ENCODE results near the gene FIG4.
"Not testable (repeated sequence)": the region's sequence is repeated elsewhere in the genome, so short reads cannot be mapped to it uniquely, and the experiment has no call there.

The FIG4 gene

DNA sequence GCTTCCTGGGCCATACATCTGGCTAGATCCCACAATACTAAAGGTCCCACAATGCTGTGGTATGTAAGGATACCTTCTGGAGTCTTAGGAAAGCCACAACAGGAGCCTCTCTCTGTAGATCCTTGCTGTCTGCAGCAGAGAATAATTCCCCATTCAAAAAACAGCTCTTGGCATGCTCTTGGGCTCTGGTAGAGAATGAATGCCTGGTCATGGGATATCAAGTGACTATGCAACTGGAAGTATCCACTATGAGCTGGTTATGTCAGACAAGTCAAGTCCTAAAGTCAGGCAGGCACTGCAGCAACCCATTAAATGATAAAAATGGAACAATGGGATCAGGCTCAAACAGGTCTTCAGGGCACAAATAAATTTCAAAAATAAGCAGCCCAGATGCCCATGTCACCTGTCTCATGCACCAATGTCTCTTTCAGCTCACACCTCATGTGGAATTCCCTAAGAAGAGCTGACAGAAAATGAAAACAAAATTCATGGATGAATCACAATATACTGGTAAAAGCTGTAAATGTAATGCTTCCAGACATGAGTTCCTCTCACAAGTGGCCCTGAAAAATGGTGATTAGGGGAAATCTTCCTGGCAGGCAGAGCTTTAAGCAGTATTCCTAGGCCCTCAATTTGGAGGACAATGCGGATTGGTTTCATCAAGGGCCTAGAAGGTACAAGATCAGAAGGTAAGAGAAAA, 4.4 kb upstream of the FIG4 start:
- Histone ChIP-seq H3K27me3 (ENCODE audit: low read depth) (peaks cover 8% of the 10 kb centered on the region; the same call in 1 of the 2 replicates), H3K4me3 (no peak overlapping the region), H3K4me1 (no peaks in the 10 kb centered on the region), H3K36me3 (replicated peaks) (no peaks in the 10 kb centered on the region), H3K9me3 (no peaks in the 10 kb centered on the region)
- no peak for DNase-seq (ENCODE audit: low spot score in 2 of 2)
- in situ Hi-C loops (cut with MboI; ENCODE audit: low sequenced_read_pairs), result no loop called here

DNA sequence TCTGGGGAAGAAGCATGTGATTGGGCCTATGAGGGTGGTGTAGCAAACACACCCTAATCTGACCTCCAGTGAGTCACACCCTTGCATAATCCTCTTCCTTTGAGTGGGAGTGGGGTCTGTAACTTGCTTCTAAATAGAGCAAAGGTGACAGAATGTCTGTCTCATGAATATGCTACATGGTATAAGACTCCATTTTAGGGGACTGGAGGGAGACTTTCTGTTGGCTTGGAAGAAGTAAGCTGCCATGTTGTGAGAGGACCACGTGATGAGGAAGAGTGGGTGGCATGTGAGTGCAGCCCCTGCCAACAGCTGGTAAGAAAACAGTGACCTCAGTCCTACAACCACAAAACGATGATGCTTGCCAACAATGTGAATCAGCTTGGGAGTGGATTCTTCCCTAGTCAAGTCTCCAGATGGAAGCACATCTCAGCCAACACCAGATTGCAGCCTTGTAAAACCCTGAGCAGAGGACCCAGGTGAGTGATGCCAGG, 3.8 kb upstream of the FIG4 start:
- no peak for DNase-seq (ENCODE audit: low spot score in 2 of 2)
- in situ Hi-C loops (cut with MboI; ENCODE audit: low sequenced_read_pairs), result no loop called here
- no peaks in the 10 kb centered on the region for H3K9me3 ChIP-seq

DNA sequence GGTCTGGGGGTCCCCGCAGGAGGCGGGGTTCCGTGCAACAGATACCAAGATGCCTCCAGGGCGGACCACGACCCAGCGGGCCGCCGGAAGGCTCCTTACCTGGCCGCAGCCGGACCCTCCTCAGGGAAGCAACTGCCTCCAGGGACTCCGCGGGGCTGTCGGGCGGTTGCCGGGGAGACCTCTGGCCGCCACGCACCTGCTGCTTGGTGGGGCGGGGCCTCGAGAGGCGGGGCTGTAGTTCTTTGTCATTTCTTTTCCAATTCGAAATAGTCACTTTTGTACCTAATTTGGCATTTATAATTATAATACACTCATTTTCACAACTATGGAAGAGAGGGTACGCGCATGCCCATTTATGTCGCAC, 741 bp upstream of the FIG4 start:
- Histone ChIP-seq H3K4me3 (peak overlapping the region; percentile 84), H3K36me3 (replicated peaks) (no peaks in the 10 kb centered on the region), H3K27me3 (ENCODE audit: low read depth) (peaks cover 8% of the 10 kb centered on the region; the same call in 1 of the 2 replicates), H3K4me1 (no peaks in the 10 kb centered on the region), H3K9me3 (no peaks in the 10 kb centered on the region)
- in situ Hi-C loops (cut with MboI; ENCODE audit: low sequenced_read_pairs), result no loop called here
- peak; percentile 37 to 80 for DNase-seq (ENCODE audit: low spot score in 2 of 2)

More for the DNA sequence above, 3.8 kb upstream of the FIG4 start:
- Histone ChIP-seq H3K4me1 (no peaks in the 10 kb centered on the region), H3K4me3 (no peak overlapping the region), H3K27me3 (ENCODE audit: low read depth) (peaks cover 8% of the 10 kb centered on the region; the same call in 1 of the 2 replicates), H3K36me3 (replicated peaks) (no peaks in the 10 kb centered on the region)

DNA sequence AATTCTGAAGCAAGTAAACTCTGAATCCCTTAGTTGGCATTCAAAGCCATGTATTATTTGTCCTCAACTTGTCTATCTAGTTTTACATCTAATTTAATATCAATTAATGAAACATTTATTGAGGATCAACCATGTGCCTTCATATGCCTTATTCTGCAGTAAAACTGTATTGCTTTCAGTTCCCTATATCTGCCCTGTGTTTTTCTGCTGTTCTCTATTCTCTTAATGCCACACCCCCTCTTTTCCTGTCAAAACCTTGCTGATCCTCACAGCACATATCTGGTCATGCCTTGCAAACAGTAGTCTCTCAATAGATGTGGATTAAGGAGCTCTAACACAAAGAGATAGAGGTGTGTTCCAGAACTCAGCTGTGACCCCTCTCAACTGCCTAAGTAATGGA, 2.0 kb downstream of the FIG4 start:
- in situ Hi-C loops (cut with MboI; ENCODE audit: low sequenced_read_pairs), result no loop called here
- Histone ChIP-seq H3K9me3 (no peaks in the 10 kb centered on the region), H3K36me3 (replicated peaks) (no peaks in the 10 kb centered on the region), H3K4me3 (no peak overlapping the region), H3K27me3 (ENCODE audit: low read depth) (peaks cover 8% of the 10 kb centered on the region; the same call in 1 of the 2 replicates), H3K4me1 (no peaks in the 10 kb centered on the region)
- DNase-seq (ENCODE audit: low spot score in 2 of 2), result no peak

DNA sequence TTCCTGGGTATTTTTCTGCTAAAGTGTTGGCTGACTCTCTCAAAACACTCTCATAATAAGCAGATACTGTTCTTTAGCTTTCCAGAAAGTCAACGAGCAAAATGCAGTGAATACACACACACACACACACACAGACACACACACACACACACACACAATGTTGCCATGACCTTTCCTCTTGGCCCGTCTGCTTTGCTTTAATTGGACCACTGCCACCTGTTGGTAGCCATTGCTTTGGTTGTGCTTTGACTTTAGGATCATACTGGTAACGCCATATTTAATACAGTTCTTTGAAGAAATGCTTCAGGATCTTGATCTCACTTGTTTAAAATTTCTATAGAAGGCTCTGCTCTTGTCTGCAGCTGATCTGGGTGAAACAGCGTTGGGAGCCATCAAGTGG, 4.4 kb downstream of the FIG4 start:
- H3K4me1 ChIP-seq, result no peaks in the 10 kb centered on the region
- DNase-seq (ENCODE audit: low spot score in 2 of 2), result peak in 1 of 2 experiments; percentile 29
- no peaks in the 10 kb centered on the region for H3K9me3 ChIP-seq
- no peak overlapping the region for H3K4me3 ChIP-seq
- H3K36me3 ChIP-seq (replicated peaks), result no peaks in the 10 kb centered on the region
- no peaks in the 10 kb centered on the region for H3K27me3 ChIP-seq (ENCODE audit: low read depth)
- in situ Hi-C loops (cut with MboI; ENCODE audit: low sequenced_read_pairs), result no loop called here

DNA sequence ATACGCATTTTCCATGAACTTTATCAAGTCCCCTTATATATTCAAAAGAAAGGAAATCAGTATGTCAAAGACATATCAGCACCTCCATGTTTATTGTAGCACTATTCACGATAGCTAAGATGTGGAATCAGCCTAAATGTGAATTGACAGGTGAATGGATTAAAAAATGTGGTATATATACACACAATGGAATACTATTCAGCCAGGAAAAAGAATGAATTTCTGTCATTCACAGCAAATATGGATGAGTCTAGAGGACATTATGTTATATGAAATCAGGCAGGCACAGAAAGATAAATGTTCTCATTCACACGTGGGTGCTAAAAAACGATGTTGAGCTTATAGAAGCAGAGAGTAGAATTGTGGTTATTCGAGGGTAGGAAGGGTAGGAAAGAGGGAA, 5.3 kb downstream of the FIG4 start:
- no peaks in the 10 kb centered on the region for H3K9me3 ChIP-seq
- in situ Hi-C loops (cut with MboI; ENCODE audit: low sequenced_read_pairs), result no loop called here
- DNase-seq (ENCODE audit: low spot score in 2 of 2), result no peak

DNA sequence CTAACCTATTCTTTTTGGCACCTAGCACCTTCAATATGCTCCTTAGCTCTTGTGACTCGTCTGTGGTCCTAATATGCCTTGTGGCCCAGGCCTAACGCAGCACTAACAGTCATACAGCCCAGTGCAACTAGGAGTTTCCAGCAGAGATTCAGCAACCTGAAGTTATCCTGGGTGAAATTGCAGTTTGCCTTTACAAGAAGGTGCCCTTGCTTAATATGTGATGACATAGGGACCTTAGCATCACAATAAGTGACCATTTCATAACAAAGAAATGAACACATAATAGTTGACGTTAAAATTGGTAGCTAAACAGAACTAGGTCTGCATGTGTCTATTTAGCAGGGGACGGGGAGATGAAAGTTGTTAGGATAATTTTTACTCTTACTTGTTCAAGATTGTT, 10.1 kb downstream of the FIG4 start:
- no peaks in the 10 kb centered on the region for H3K9me3 ChIP-seq
- no peaks in the 10 kb centered on the region for H3K27me3 ChIP-seq (ENCODE audit: low read depth)
- in situ Hi-C loops (cut with MboI; ENCODE audit: low sequenced_read_pairs), result loop anchor here (10.0 to 25.0 kb wide), 2 partner anchors 344 to 686 kb away; no protein-coding TSS in a partner anchor
- H3K4me3 ChIP-seq, result no peak overlapping the region
- peaks cover 20% of the 10 kb centered on the region for H3K4me1 ChIP-seq
- DNase-seq (ENCODE audit: low spot score in 2 of 2), result peak in 1 of 2 experiments; percentile 28
- no peaks in the 10 kb centered on the region for H3K36me3 ChIP-seq (replicated peaks)

More for the DNA sequence above, 5.3 kb downstream of the FIG4 start:
- H3K4me3 ChIP-seq, result no peak overlapping the region
- no peaks in the 10 kb centered on the region for H3K27me3 ChIP-seq (ENCODE audit: low read depth)
- peaks cover 8% of the 10 kb centered on the region for H3K4me1 ChIP-seq
- H3K36me3 ChIP-seq (replicated peaks), result no peaks in the 10 kb centered on the region

DNA sequence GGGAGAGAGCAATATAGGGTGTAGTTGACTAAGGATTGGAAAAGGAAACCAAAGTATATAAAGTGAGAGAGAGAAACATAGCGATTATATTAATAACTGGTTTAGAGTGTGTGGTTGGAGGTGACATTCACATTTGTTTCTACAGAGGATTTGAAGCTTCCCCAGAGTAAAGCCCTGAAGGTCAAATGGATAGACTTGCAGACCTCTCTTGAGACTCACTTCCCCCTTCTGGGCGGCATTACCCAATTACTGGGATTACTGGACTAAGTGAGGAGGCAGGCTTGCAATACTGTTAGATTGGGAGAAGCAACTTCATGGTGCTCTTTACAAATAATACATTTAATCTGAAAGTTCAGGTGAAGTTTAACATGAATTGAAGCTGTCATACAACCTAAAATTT, 10.7 kb downstream of the FIG4 start:
- no peaks in the 10 kb centered on the region for H3K9me3 ChIP-seq

DNA sequence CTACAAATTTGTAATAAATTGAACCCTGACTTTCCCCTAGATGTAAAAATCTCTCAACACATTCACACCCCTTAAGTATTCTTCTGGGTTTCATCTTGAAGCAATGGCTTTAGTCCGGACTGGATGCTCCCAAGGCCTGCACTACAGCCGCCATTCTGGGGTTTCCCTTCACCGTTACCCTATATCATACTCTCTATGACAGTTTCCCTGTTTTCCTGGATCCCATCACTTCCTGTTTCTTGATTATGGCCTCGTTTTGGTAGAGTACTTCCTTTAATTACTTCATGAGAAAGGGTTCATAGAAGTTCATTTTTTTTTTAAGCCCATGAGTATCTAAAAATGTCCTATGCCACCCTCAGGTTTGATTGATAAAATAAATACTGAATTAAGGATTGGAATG, 11.7 kb downstream of the FIG4 start:
- Histone ChIP-seq H3K36me3 (replicated peaks) (no peaks in the 10 kb centered on the region), H3K27me3 (ENCODE audit: low read depth) (no peaks in the 10 kb centered on the region), H3K9me3 (no peaks in the 10 kb centered on the region), H3K4me3 (no peak overlapping the region), H3K4me1 (peaks cover 20% of the 10 kb centered on the region)
- no peak for DNase-seq (ENCODE audit: low spot score in 2 of 2)
- in situ Hi-C loops (cut with MboI; ENCODE audit: low sequenced_read_pairs), result loop anchor here (10.0 to 25.0 kb wide), 2 partner anchors 342 to 685 kb away; no protein-coding TSS in a partner anchor

More for the DNA sequence above, 10.7 kb downstream of the FIG4 start:
- in situ Hi-C loops (cut with MboI; ENCODE audit: low sequenced_read_pairs), result loop anchor here (10.0 to 25.0 kb wide), 2 partner anchors 343 to 686 kb away; no protein-coding TSS in a partner anchor
- no peaks in the 10 kb centered on the region for H3K36me3 ChIP-seq (replicated peaks)
- H3K4me3 ChIP-seq, result no peak overlapping the region
- H3K27me3 ChIP-seq (ENCODE audit: low read depth), result no peaks in the 10 kb centered on the region
- peaks cover 20% of the 10 kb centered on the region for H3K4me1 ChIP-seq
- no peak for DNase-seq (ENCODE audit: low spot score in 2 of 2)

DNA sequence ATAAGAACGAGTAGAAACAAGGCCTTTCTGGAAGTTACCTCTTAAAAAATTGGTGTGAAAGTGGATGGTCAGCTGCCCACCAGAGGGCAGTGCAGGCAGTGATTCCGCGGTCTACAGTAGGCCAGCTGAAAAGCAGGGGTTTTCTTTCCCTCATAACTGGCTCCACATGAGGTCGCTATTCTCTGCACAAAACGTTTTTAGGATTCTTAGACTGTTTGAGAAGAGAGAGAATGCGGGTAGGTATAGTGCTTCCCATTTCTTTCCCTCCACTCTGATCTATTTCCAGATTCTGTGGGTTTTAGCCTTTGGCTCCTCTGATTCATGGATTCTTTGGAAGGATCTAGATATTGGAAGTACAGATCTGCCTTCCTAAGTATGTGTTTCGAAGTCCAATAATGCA, 14.2 kb downstream of the FIG4 start:
- Histone ChIP-seq H3K9me3 (peaks cover 5% of the 10 kb centered on the region), H3K4me1 (peaks cover 20% of the 10 kb centered on the region), H3K36me3 (replicated peaks) (no peaks in the 10 kb centered on the region), H3K27me3 (ENCODE audit: low read depth) (no peaks in the 10 kb centered on the region), H3K4me3 (no peak overlapping the region)
- in situ Hi-C loops (cut with MboI; ENCODE audit: low sequenced_read_pairs), result loop anchor here (10.0 to 25.0 kb wide), 2 partner anchors 340 to 682 kb away; no protein-coding TSS in a partner anchor
- DNase-seq (ENCODE audit: low spot score in 2 of 2), result peak; percentile 85 to 89

DNA sequence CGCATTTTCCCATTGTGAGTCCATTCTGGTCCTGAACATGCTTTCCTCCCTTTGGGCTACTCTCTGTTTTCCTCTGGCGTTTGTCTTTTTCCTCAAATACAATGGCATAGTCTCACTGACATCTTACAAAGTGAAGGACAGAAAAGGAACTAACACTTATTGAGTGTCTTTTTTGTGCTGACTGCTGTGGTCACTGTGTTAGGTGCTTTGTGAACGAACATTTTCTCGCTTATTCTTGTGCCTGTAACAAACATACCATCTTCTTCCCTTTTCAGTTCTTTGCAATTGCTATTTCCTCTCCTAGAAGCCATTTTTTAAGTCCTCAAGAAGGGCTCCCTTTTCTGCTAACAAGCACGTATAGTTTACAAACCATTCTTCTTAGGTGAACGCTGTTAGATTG, 15.4 kb downstream of the FIG4 start:
- Histone ChIP-seq H3K4me3 (no peak overlapping the region), H3K36me3 (replicated peaks) (no peaks in the 10 kb centered on the region), H3K9me3 (peaks cover 5% of the 10 kb centered on the region), H3K27me3 (ENCODE audit: low read depth) (no peaks in the 10 kb centered on the region), H3K4me1 (peaks cover 11% of the 10 kb centered on the region)
- in situ Hi-C loops (cut with MboI; ENCODE audit: low sequenced_read_pairs), result loop anchor here (10.0 to 25.0 kb wide), 2 partner anchors 338 to 681 kb away; no protein-coding TSS in a partner anchor
- DNase-seq (ENCODE audit: low spot score in 2 of 2), result no peak

DNA sequence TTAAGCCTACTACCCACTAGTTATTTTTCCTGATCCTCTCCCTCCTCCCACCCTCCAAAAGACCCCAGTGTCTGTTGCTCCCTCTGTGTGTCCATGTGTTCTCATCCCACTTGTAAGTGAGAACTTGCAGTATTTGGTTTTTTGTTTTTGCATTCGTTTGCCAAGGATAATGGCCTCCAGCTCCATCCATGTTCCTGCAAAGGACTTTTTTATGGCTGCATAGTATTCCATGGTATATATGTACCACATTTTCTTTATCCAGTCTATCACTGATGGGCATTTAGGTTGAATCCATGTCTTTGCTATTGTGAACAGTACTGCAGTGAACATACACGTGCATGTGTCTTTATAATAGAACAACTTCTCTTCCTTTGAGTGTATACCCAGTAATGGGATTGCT, 17.0 kb downstream of the FIG4 start:
- not testable (repeated sequence) for H3K4me3 ChIP-seq; H3K9me3 ChIP-seq; H3K27me3 ChIP-seq (ENCODE audit: low read depth); H3K36me3 ChIP-seq (replicated peaks); H3K4me1 ChIP-seq; DNase-seq (ENCODE audit: low spot score in 2 of 2)
- in situ Hi-C loops (cut with MboI; ENCODE audit: low sequenced_read_pairs), result loop anchor here (10.0 to 25.0 kb wide), 2 partner anchors 337 to 679 kb away; no protein-coding TSS in a partner anchor

DNA sequence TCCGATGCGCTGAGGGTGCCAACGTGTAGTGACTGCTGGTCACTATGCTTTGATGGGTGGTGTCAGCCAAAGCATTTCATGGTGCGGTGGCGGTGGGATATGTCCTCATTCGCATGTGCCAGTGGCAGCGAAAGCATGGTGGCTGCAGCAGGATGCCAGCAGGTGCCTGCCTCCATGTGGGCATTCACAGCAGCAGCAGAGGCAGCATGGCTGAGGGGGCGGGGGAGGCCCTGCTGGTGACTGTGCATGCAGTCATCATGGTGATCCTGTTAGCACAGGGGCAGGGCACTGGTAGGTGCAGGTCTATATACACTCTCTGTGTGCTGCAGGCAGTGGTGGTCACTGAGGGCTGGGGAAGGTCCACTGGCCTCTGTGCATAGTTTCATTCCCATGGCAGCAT, 22.0 kb downstream of the FIG4 start:
- Histone ChIP-seq H3K27me3 (ENCODE audit: low read depth) (no peaks in the 10 kb centered on the region), H3K4me1 (no peaks in the 10 kb centered on the region), H3K4me3 (no peak overlapping the region), H3K9me3 (peaks cover 5% of the 10 kb centered on the region), H3K36me3 (replicated peaks) (no peaks in the 10 kb centered on the region)
- DNase-seq (ENCODE audit: low spot score in 2 of 2), result no peak
- in situ Hi-C loops (cut with MboI; ENCODE audit: low sequenced_read_pairs), result loop anchor here (25.0 kb wide), 1 partner anchor 674 kb away; no protein-coding TSS in a partner anchor

DNA sequence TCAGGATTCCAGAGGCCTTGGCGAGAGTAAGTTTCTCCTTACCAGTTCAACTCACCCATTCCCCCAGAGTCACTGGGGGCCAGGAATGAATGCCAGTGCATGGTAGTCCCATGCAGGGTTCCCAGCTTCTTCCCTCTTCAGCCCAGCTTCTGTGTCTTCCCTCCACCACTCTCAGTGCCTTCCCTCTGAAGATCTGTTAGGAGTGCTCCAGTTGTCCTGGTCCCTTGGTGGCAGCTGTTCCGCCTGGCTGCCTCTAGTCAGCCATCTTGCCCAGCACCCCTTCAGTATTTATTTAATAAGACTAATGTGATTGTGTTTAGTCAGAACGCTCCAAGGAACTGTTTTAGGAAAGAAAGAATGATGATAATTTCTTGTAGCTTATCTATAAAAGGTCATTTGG, 23.1 kb downstream of the FIG4 start:
- Histone ChIP-seq H3K4me3 (no peak overlapping the region), H3K36me3 (replicated peaks) (no peaks in the 10 kb centered on the region), H3K27me3 (ENCODE audit: low read depth) (no peaks in the 10 kb centered on the region), H3K4me1 (no peaks in the 10 kb centered on the region), H3K9me3 (peaks cover 2% of the 10 kb centered on the region)
- DNase-seq (ENCODE audit: low spot score in 2 of 2), result no peak
- in situ Hi-C loops (cut with MboI; ENCODE audit: low sequenced_read_pairs), result loop anchor here (25.0 kb wide), 1 partner anchor 673 kb away; no protein-coding TSS in a partner anchor
